Measurements from ENCODE around the gene UVRAG.

Gene UVRAG

GRCh38 chr11:75792997-75793800 lies 21.8 kb upstream of the UVRAG start:
- H3K4me3 ChIP-seq (ENCODE audit: low read depth, low read length) = no peak overlapping the region
- no peak for TF ChIP-seq CTCF (IDR thresholded peaks at IDR 0.05; ENCODE audit: borderline replicate concordance, insufficient read depth, low read depth, low read length)

- H3K4me3 ChIP-seq (ENCODE audit: low read depth, low read length) = no peak overlapping the region
- no peak for TF ChIP-seq CTCF (IDR thresholded peaks at IDR 0.05; ENCODE audit: borderline replicate concordance, insufficient read depth, low read depth, low read length)
Observed at GRCh38 chr11:75793966-75794365, 21.0 kb upstream of the UVRAG start.

GRCh38 chr11:75795276-75796090 lies 19.5 kb upstream of the UVRAG start:
- TF ChIP-seq CTCF (IDR thresholded peaks at IDR 0.05; ENCODE audit: borderline replicate concordance, insufficient read depth, low read depth, low read length) = no peak

GRCh38 chr11:75796091-75796435 lies 18.9 kb upstream of the UVRAG start:
- TF ChIP-seq CTCF (IDR thresholded peaks at IDR 0.05; ENCODE audit: borderline replicate concordance, insufficient read depth, low read depth, low read length) = no peak
- H3K4me3 ChIP-seq (ENCODE audit: low read depth, low read length) = no peak overlapping the region

More at GRCh38 chr11:75795276-75796090, 19.5 kb upstream of the UVRAG start:
- no peak overlapping the region for H3K4me3 ChIP-seq (ENCODE audit: low read depth, low read length)

- TF ChIP-seq CTCF (IDR thresholded peaks at IDR 0.05; ENCODE audit: borderline replicate concordance, insufficient read depth, low read depth, low read length) = no peak
- H3K4me3 ChIP-seq (ENCODE audit: low read depth, low read length) = no peak overlapping the region
Observed at GRCh38 chr11:75797116-75797515, 17.9 kb upstream of the UVRAG start.

GRCh38 chr11:75797792-75798191 lies 17.2 kb upstream of the UVRAG start:
- no peak for TF ChIP-seq CTCF (IDR thresholded peaks at IDR 0.05; ENCODE audit: borderline replicate concordance, insufficient read depth, low read depth, low read length)
- H3K4me3 ChIP-seq (ENCODE audit: low read depth, low read length) = no peak overlapping the region

Measured in GM12875 (cell line).